ENCODE measurements around the gene TDG. TPM values are rescaled to one million over a fixed set of nuclear protein-coding genes. Genes with fewer than 3 reads are reported as not detected.
"Not testable (repeated sequence)": the region's sequence is repeated elsewhere in the genome, so short reads cannot be mapped to it uniquely, and the experiment has no call there.

Gene TDG
- total RNA-seq, 1 donor: 11.6 TPM

- no peak for DNase-seq (ENCODE audit: low read depth in 2 of 3, low spot score in 2 of 3)
These were observed 46.7 kb downstream of the TDG start for GRCh38 chr12:104012331-104012730.

- not testable (repeated sequence) for DNase-seq (ENCODE audit: low read depth in 2 of 3, low spot score in 2 of 3)
These were observed 56.2 kb downstream of the TDG start for GRCh38 chr12:104021862-104022261.

- no peak for DNase-seq (ENCODE audit: low read depth in 2 of 3, low spot score in 2 of 3)
These were observed 57.1 kb downstream of the TDG start for GRCh38 chr12:104022786-104023185.

- DNase-seq (ENCODE audit: low read depth in 2 of 3, low spot score in 2 of 3): no peak
These were observed 58.0 kb downstream of the TDG start for GRCh38 chr12:104023710-104024109.

- DNase-seq (ENCODE audit: low read depth in 2 of 3, low spot score in 2 of 3): no peak
These were observed 58.7 kb downstream of the TDG start for GRCh38 chr12:104024348-104024747.

- no peak for DNase-seq (ENCODE audit: low read depth in 2 of 3, low spot score in 2 of 3)
These were observed 60.1 kb downstream of the TDG start for GRCh38 chr12:104025771-104026170.

- no peak for DNase-seq (ENCODE audit: low read depth in 2 of 3, low spot score in 2 of 3)
These were observed 61.3 kb downstream of the TDG start for GRCh38 chr12:104026841-104027599.

GRCh38 chr12:104030596-104030995, 64.9 kb downstream of the TDG start:
- not testable (repeated sequence) for DNase-seq (ENCODE audit: low read depth in 2 of 3, low spot score in 2 of 3)

GRCh38 chr12:104036143-104036542, 70.5 kb downstream of the TDG start:
- not testable (repeated sequence) for DNase-seq (ENCODE audit: low read depth in 2 of 3, low spot score in 2 of 3)

Other genes with a start within 250 kb of the TDG start
- 2.2 TPM for gene NT5DC3, start 124.6 kb upstream of the TDG start, total RNA-seq
- gene HSP90B1, start 35.5 kb upstream of the TDG start, total RNA-seq: 87.8 TPM
- not detected for gene GLT8D2, start 84.3 kb downstream of the TDG start, total RNA-seq
- 5.9 TPM for gene HCFC2, start 98.7 kb downstream of the TDG start, total RNA-seq
- 11.8 TPM for gene NFYB, start 172.3 kb downstream of the TDG start, total RNA-seq
- gene TXNRD1, start 249.9 kb downstream of the TDG start, total RNA-seq: 82.1 TPM